Eye (tissue), 1 donor: Measurements from ENCODE around the gene NSL1.

Source experiments
- DNase-seq: peaks from one replicate; pipeline ENCODE4 v3.0.0-alpha.2; 2015

Gene NSL1

GRCh38 chr1:212701910-212702309, 89.7 kb downstream of the NSL1 start:
- no peak for DNase-seq

DNA sequence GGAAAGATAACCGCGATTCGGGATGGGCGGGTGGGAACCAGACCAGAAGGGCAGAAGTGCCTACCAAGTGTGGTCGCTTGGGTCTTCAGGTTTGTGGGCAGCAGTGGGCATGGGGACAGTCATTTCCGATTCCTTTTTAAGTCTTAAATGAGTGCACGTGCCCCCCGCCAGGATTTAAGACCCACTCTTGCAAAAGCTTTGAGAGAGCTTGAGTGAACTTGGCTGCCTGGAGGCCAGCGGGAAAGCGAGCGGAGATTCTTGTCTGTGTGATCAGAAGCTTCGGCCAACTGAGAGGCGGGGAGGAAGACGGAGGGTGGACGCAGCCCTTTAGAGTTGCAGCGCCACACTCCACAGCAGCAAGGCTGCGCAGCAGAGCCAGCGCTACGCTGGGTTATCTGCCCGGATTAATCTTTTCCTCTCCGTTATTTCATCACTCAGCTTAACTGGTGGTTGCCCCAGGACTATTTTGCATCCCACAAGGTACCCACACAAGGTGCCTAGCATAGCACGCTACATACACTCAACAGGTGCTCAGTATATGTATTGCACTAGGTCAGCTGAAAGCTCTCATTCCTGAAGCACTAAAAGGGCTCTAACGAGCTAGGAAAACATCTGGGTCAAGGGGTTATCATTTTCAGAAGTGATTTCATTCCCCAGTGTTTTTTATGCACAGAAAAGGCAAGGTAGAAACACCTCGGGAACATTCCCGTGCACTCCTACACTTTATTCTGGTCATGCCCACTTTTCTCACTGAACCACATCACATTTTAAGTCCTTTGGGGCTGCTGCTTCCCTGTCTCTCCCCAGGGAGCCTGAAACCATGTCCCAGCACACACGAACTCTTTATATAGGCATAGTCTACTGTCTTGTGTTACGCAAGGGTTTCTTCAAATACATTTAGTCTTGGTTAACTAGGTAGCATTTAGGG, 90.4 kb downstream of the NSL1 start:
- peak; percentile 77 for DNase-seq

DNA sequence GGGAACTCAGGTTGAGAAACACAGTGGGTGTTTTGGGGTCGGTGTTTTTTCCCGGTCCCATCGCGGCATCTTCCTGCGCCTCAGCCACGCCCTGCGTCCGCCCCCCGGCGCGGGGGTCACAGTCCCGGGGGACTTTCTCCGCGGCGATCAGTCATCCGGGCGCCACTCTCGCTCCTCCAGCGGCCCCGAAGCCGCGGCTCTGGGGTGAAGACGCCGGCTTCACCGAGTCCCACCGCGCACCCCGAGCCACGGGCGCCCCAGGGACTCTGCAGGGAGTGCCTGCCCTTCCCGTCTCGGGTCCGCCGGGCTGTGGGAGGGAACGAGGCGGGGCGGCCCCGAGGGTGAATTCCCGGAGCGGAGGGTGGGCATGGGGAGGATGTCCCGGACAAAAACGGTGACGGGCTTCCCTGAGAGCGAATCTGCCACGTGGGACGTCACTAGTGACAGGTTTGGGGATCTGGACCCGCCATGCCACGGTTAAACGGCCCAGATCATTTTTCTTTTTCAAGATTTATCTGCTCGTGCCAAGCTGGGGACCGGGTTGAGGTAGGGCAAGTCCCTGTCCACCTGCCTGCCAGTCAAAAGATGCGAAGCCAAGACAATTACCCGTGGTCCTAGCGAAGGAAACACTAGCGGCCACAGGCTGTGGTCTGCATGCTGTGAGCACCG, 91.2 kb downstream of the NSL1 start:
- peak; percentile 59 for DNase-seq

GRCh38 chr1:212699625-212700222, 91.9 kb downstream of the NSL1 start, which contains the start of gene BATF3:
Gene BATF3 (minus strand): TSS chr1:212699840. CDS start chr1:212699762, 78 bp downstream.
- peak; percentile 62 for DNase-seq

DNA sequence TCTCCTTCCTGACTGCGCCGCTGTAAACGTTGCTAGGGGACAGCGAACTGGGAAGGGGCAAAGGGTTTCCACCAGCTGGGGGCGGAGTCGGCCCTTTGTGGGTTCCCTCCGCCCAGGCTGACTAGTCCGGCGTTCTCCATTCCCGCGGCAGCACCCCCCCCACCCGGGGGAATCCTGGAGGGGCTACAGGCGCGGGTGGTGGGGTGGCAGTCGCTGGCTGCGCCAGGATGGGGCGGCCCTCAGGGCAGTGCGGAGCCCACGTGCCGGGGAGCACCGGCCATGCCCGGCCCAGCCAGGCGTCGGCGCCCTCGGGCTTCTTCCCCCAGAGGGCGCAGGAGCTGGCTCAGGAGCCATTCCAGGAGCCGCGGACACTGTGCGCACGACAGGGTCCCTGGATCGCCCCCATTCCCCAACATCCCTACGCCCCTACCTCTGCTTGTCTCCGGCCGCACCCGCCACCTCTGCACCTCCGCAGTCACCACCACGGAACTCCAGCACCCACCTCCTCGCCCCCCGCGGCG, 92.4 kb downstream of the NSL1 start:
- DNase-seq: peak; percentile 60

DNA sequence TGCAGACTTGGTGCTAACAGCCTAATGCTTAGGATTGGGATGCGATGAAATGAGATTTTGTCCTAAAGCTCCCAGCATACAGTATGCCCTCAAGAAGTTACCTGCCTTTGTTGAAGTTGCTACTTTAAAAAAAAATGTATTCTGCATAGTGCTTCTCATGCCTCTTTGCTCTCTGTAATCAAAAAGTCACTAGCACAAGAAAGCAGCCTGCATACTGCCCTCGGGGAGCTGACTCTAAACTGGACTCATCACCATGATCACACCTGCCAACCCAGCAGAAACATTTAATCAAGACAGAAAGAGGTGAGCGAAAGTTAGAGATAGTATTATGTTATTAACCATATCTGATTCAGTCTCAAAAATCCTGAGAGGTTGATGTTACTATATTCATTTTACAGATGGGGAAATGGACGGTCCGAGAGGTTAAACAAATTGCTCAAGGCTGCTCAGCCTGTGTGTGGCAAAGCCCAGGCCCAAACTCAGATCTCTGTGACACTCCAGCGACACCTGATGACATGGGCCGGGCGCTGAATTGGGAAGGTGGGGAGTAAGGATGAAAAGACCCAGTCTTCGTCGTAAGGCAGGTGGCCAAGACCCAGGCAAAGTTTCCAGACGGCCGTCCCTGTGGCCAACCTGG, 93.0 kb downstream of the NSL1 start:
- no peak for DNase-seq

GRCh38 chr1:212696721-212697331, 94.8 kb downstream of the NSL1 start:
- DNase-seq: no peak

- no peak for DNase-seq
These were observed 98.6 kb downstream of the NSL1 start for GRCh38 chr1:212692774-212693644.

DNA sequence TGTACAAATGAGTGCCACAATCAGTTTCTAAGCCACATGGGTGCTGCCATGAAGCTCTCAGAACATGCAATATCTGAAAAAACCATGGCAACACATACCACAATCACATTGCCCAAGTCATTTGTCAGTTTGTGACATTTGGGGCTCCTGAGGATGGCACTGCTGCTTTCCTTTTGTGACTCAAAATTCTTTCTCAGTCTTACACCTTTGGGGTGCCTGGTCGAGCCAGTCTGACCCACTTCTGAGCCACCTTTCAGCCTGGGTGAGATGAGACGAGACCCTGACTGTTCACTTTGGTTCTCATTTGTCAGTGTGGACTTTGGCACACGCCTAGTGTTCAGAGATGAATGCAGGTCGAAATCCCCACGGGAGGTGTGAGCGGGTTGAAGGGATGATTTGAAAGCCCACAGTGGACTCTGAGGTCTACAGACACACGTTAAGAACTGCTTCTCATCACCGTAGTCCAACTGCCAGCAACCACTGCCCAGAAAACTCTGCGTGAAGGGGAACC, 100.0 kb downstream of the NSL1 start:
- no peak for DNase-seq

DNA sequence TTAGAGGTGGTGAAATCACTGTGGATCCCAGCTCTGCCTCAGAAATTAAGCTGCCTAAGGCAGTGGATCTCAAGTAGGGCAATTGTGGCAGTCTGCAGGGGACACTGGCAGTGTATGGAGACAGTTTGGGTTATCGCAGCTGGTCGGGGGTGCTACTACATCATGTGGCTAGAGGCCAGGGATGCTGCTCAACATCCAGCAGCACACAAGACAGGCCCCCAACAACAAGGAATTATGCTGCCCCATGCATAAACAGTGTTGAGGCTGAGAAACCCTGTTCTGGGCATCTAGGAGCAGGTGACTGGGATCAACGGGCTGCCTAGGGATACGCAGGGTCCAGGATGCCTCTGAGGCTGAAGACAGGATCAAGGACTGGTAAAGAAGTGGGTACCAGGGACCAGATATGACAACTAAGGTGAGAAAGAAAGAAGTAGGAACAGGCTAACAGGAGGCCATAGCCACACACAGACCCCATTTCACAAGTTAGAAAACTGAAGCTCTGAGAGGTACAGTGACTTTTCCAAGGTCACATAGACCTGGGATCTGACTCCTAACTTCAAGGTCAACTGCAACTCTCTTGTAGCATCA, 100.7 kb downstream of the NSL1 start:
- DNase-seq: no peak

DNA sequence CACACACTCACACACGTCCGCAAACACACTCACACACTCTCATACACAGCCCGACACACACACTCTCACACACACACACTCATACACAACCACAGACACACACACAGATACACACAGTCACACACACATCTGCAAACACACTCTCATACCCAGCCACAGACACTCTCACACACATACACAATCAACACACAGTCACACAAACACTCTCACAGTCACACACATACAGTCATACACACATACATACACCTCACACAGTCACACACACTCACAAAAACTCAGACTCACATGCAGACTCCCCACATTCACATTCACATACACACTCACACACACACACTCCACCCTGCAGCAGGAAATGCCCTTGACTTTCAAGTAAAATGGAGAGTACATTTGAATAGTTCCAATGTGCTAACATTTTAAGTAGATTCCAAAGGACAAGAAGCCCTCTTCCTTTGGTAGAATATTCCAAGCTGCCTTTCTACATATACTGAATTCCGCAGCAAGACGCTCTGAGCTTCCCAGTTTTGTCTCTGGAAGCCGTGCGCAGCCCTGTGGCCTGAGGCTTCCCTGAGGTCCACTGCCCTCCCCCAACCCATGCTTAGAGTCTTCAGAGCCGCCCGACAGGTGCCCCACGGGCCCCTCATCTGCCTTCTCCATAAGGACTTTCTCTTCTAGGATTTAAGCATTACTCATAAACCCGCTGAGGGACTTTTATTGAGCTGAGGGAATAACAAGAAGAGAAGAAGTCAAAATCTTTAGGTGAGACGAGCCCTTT, 101.6 kb downstream of the NSL1 start:
- DNase-seq: no peak

- no peak for DNase-seq
These were observed 102.3 kb downstream of the NSL1 start for GRCh38 chr1:212689196-212689725.

- no peak for DNase-seq
These were observed 103.1 kb downstream of the NSL1 start for GRCh38 chr1:212688341-212689047.

DNA sequence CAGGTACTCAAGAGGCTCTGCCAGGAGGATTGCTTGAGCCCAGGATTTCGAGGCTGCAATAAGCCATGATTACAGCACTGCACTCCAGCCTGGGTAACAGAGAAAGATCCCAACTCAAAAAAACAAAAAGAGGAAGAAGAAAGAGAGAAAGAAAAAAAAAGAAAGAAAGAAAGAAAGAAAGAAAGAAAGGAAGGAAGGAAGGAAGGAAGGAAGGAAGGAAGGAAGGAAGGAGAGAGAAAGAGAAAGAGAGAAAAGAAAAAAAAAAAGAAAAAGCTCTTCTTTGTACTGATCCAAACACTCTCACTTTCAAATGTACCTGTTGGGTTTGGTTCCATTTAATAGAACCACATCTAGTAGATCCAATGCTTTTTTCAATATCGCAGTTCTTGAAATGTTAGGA, 103.8 kb downstream of the NSL1 start:
- DNase-seq: no peak

DNA sequence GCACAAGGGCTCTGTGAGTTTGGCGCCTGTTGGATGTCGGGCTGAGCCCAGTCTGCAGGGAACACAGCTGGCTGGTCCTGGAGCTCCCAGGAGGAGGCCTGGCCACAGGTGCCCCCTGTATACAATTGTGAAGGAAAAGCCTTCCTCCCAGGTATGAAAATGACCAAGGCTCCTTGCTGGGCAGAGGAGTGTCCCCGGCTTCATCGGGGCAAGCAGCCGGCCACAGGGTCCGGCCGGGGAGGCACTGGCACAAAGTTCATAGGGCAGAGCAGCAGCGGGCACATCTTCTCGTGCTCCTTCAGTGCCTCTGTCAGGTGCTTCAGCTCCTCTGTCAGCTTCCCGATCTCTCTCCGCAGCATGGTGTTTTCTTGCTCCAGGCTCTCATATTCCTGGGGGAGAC, 105.0 kb downstream of the NSL1 start:
- no peak for DNase-seq

DNA sequence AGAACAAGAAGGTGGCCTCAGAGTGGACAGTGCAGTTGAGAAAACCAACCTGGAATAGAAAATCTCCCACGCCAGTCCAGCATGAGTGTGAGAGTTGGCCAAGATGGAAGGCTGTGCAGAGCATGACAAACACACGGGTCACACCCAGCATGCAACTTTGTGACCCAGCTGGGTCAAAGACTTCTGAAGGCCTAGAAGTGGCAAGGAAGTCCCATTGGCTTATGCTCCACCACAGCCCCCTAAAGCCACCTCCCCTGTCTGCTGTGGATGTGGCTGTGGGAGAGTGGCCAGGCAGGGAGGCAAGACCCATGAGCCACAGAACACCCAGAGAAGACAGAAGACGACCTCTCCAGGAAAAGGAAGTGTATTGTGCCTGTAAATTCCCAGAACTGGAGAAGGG, 105.5 kb downstream of the NSL1 start:
- DNase-seq: no peak

GRCh38 chr1:212685429-212685828, 106.1 kb downstream of the NSL1 start:
- no peak for DNase-seq

DNA sequence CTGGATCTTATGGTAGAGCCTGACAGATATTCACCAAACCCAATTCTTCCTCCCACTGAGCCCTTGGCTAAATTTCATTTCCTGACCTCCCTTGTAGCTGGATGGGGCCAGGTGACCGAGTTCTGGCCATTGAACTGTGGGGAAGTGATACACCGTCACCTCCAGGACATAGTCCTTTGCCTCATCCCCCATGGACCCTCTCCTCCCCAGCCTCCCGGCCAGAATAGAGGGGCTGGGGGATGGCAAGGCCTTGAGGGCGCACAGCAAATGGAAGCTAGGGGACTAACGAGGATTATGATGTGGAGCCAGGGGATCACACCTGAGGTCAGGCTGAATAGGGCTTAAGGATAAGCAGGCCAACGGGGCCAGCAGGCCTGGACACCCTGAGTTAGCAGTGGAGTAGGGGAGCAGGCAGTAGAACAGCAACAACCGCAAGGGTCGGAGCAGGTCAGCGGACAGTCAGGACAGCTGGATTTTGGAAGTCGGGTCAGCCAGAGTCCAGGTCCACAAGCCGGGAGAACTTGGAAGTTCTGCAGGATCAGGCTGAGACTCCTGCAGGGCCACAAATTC, 107.0 kb downstream of the NSL1 start:
- DNase-seq: no peak

GRCh38 chr1:212684076-212684475, 107.5 kb downstream of the NSL1 start:
- DNase-seq: no peak
